MM.1S (cell line): ENCODE data around the gene EPHB1.

Experiments used
- DNase-seq: peaks from one replicate; pipeline ENCODE4 v3.0.0-alpha.2; 2015
- H2AFZ ChIP-seq: fragments of 300-600 bp; sonication (generic); 2 replicates; pipeline ENCODE4 v1.6.0; 2016; ENCODE audit warnings: antibody characterized with exemption, low read length
- H3F3A ChIP-seq: fragments of 300-600 bp; sonication (generic); 2 replicates; pipeline ENCODE4 v1.6.1; 2016; ENCODE audit warnings: mild to moderate bottlenecking, antibody characterized with exemption, low read length, moderate library complexity, mixed read lengths; ENCODE audit not compliant: insufficient read depth
- H3K27ac ChIP-seq: fragments of 300-600 bp; sonication (generic); 2 replicates; pipeline ENCODE4 v1.5.1; 2016; ENCODE audit warnings: mild to moderate bottlenecking, low read length
- H3K27me3 ChIP-seq: fragments of 300-600 bp; sonication (generic); replicated peaks from 2 replicates; pipeline ENCODE4 v1.6.0; 2016; ENCODE audit warnings: low read length; ENCODE audit not compliant: insufficient read depth
- H3K36me3 ChIP-seq: fragments of 300-600 bp; sonication (generic); replicated peaks from 2 replicates; pipeline ENCODE4 v1.6.1; 2016; ENCODE audit warnings: mild to moderate bottlenecking, low read length, mixed read lengths; ENCODE audit not compliant: insufficient read depth
- H3K4me1 ChIP-seq: fragments of 300-600 bp; sonication (generic); 2 replicates; pipeline ENCODE4 v1.6.1; 2016; ENCODE audit warnings: low read length, mixed read lengths
- H3K4me2 ChIP-seq: fragments of 300-600 bp; sonication (generic); 2 replicates; pipeline ENCODE4 v1.6.0; 2016; ENCODE audit warnings: low read depth, low read length
- H3K4me3 ChIP-seq: fragments of 300-600 bp; sonication (generic); 2 replicates; pipeline ENCODE4 v1.5.1; 2016; ENCODE audit warnings: low read length, mixed read lengths
- H3K79me2 ChIP-seq: fragments of 300-600 bp; sonication (generic); 2 replicates; pipeline ENCODE4 v1.6.1; 2016; ENCODE audit warnings: mixed run types, low read length, mixed read lengths
- H3K9ac ChIP-seq: fragments of 300-600 bp; sonication (generic); 2 replicates; pipeline ENCODE4 v1.6.1; 2016; ENCODE audit warnings: low read length, mixed read lengths
- H3K9me2 ChIP-seq: fragments of 300-600 bp; sonication (generic); replicated peaks from 2 replicates; pipeline ENCODE4 v1.6.1; 2016; ENCODE audit warnings: mild to moderate bottlenecking, low read length, mixed read lengths; ENCODE audit not compliant: insufficient read depth
- H3K9me3 ChIP-seq: fragments of 300-600 bp; sonication (generic); replicated peaks from 2 replicates; pipeline ENCODE4 v1.6.1; 2016; ENCODE audit warnings: mild to moderate bottlenecking, low read length, mixed read lengths; ENCODE audit not compliant: insufficient read depth
- H4K20me1 ChIP-seq: fragments of 300-600 bp; sonication (generic); 2 replicates; pipeline ENCODE4 v1.6.1; 2016; ENCODE audit warnings: mild to moderate bottlenecking, low read length, moderate library complexity, mixed read lengths; ENCODE audit not compliant: insufficient read depth
- EZH2 ChIP-seq: fragments of 300-600 bp; sonication (generic); optimal IDR thresholded peaks from 2 replicates; pipeline ENCODE3; 2017; ENCODE audit warnings: low read depth, mild to moderate bottlenecking, antibody characterized with exemption, low read length, mixed read lengths
- EZH2phosphoT487 ChIP-seq: fragments of 300-600 bp; sonication (generic); IDR thresholded peaks from 2 replicates; pipeline ENCODE4 v1.6.1; 2018; ENCODE audit warnings: antibody characterized with exemption, low read length
- TF ChIP-seq, protein P1 (sequence below): fragments of 300-600 bp; sonication (generic); IDR thresholded peaks from 2 replicates; pipeline ENCODE4 v1.5.1; 2016; ENCODE audit warnings: antibody characterized with exemption, low read length, mixed read lengths

EPHB1 gene

GRCh38 chr3:134897391-134898141 lies 102.5 kb downstream of the EPHB1 start:
- Histone ChIP-seq H3F3A (no peaks in the 10 kb centered on the region), H2AFZ (no peak overlapping the region), H3K9ac (no peak overlapping the region), H3K4me3 (no peak overlapping the region), H3K4me2 (no peak overlapping the region), H4K20me1 (no peaks in the 10 kb centered on the region), H3K27me3 (no peaks in the 10 kb centered on the region), H3K9me3 (no peaks in the 10 kb centered on the region), H3K36me3 (no peaks in the 10 kb centered on the region), H3K9me2 (no peaks in the 10 kb centered on the region), H3K79me2 (no peaks in the 10 kb centered on the region), H3K4me1 (no peaks in the 10 kb centered on the region), H3K27ac (no peak overlapping the region)
- DNase-seq: no peak
- TF ChIP-seq EZH2 (no peak), EZH2phosphoT487 (no peak)
- TF ChIP-seq, protein P1, sequence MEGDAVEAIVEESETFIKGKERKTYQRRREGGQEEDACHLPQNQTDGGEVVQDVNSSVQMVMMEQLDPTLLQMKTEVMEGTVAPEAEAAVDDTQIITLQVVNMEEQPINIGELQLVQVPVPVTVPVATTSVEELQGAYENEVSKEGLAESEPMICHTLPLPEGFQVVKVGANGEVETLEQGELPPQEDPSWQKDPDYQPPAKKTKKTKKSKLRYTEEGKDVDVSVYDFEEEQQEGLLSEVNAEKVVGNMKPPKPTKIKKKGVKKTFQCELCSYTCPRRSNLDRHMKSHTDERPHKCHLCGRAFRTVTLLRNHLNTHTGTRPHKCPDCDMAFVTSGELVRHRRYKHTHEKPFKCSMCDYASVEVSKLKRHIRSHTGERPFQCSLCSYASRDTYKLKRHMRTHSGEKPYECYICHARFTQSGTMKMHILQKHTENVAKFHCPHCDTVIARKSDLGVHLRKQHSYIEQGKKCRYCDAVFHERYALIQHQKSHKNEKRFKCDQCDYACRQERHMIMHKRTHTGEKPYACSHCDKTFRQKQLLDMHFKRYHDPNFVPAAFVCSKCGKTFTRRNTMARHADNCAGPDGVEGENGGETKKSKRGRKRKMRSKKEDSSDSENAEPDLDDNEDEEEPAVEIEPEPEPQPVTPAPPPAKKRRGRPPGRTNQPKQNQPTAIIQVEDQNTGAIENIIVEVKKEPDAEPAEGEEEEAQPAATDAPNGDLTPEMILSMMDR: no peak

DNA sequence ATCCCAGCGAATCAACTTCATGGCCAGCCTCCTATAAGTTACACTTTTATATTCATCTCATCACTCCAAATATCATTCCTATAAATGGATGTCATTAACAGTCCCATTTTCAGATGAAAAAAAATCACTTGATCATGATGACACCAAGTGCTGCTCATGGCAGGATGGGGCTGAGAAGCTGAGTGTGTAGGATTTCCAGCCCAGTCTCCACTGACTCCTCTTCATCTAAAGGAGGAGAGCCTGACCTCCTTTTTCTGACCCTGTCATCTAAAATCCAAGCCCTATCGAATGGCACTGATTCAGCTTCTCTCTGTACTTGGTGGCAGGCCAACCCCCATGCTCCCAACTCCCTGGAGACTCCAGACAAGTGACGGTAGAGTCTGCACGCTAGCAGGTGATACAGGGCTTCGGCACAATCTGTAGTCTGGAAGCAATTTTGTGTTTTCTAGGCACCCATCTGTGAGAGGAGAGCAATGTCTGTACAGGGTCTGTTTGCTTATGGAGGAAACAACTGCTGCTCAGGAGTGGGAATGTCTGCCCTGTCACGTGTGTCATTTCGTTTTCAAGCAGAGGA lies 103.2 kb downstream of the EPHB1 start:
- no peaks in the 10 kb centered on the region for H3K79me2 ChIP-seq
- no peaks in the 10 kb centered on the region for H3K9me2 ChIP-seq
- H4K20me1 ChIP-seq: no peaks in the 10 kb centered on the region
- H3K4me2 ChIP-seq: no peak overlapping the region
- H2AFZ ChIP-seq: no peak overlapping the region
- no peaks in the 10 kb centered on the region for H3K36me3 ChIP-seq
- no peak overlapping the region for H3K27ac ChIP-seq
- H3K9ac ChIP-seq: no peak overlapping the region
- no peak for TF ChIP-seq EZH2phosphoT487
- TF ChIP-seq, protein P1: no peak
- TF ChIP-seq EZH2: no peak
- no peak overlapping the region for H3K4me3 ChIP-seq
- no peaks in the 10 kb centered on the region for H3K27me3 ChIP-seq
- H3F3A ChIP-seq: no peaks in the 10 kb centered on the region
- H3K4me1 ChIP-seq: no peaks in the 10 kb centered on the region
- DNase-seq: no peak
- no peaks in the 10 kb centered on the region for H3K9me3 ChIP-seq

- H3K4me1 ChIP-seq: no peaks in the 10 kb centered on the region
- no peaks in the 10 kb centered on the region for H4K20me1 ChIP-seq
- no peak for DNase-seq
- no peaks in the 10 kb centered on the region for H3F3A ChIP-seq
- no peaks in the 10 kb centered on the region for H3K9me2 ChIP-seq
- H2AFZ ChIP-seq: no peak overlapping the region
- H3K9me3 ChIP-seq: no peaks in the 10 kb centered on the region
- TF ChIP-seq EZH2 (no peak), EZH2phosphoT487 (no peak)
- TF ChIP-seq, protein P1: no peak
- no peaks in the 10 kb centered on the region for H3K79me2 ChIP-seq
- H3K4me2 ChIP-seq: no peak overlapping the region
- no peaks in the 10 kb centered on the region for H3K36me3 ChIP-seq
- no peaks in the 10 kb centered on the region for H3K27me3 ChIP-seq
- no peak overlapping the region for H3K27ac ChIP-seq
- H3K9ac ChIP-seq: no peak overlapping the region
- H3K4me3 ChIP-seq: no peak overlapping the region
Measured at GRCh38 chr3:134899786-134900185, 104.7 kb downstream of the EPHB1 start.
